ENCODE measurements around the gene SKA3. TPM values are rescaled to one million over a fixed set of nuclear protein-coding genes. Genes with fewer than 3 reads are reported as not detected.

SKA3 gene
- total and polyA plus RNA-seq, 4 donors: 0.50 to 3.2 (median 1.8) TPM

- Histone ChIP-seq H3K9me3 (ENCODE audit: control insufficient read depth in 4 of 4, insufficient read depth in 3 of 4, low read length in 3 of 4) (no peaks in the 10 kb centered on the region), H3K4me3 (no peak overlapping the region), H3K27ac (ENCODE audit: low read depth in 1 of 2, low read length in 1 of 2) (no peak overlapping the region), H3K36me3 (ENCODE audit: control insufficient read depth in 4 of 4, insufficient read depth in 4 of 4, low read length in 4 of 4) (no peaks in the 10 kb centered on the region), H3K27me3 (ENCODE audit: control insufficient read depth in 3 of 3, insufficient read depth in 3 of 3, low read length in 2 of 3) (no peaks in the 10 kb centered on the region), H3K9ac (ENCODE audit: insufficient read depth in 1 of 2, low read length in 2 of 2) (no peak overlapping the region), H3K4me1 (ENCODE audit: control insufficient read depth in 5 of 5, insufficient read depth in 5 of 5, low read length in 5 of 5) (peaks cover 0 to 25% (median 1%) of the 10 kb centered on the region in 5 donors)
- ATAC-seq (ENCODE audit: insufficient read depth, low FRiP score) (no peak), DNase-seq (no peak)
- TF ChIP-seq, protein P1, sequence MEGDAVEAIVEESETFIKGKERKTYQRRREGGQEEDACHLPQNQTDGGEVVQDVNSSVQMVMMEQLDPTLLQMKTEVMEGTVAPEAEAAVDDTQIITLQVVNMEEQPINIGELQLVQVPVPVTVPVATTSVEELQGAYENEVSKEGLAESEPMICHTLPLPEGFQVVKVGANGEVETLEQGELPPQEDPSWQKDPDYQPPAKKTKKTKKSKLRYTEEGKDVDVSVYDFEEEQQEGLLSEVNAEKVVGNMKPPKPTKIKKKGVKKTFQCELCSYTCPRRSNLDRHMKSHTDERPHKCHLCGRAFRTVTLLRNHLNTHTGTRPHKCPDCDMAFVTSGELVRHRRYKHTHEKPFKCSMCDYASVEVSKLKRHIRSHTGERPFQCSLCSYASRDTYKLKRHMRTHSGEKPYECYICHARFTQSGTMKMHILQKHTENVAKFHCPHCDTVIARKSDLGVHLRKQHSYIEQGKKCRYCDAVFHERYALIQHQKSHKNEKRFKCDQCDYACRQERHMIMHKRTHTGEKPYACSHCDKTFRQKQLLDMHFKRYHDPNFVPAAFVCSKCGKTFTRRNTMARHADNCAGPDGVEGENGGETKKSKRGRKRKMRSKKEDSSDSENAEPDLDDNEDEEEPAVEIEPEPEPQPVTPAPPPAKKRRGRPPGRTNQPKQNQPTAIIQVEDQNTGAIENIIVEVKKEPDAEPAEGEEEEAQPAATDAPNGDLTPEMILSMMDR (IDR thresholded peaks at IDR 0.05; ENCODE audit: control extremely low read depth, extremely low read depth): no peak
- WGBS, 2 donors: 92 to 95% methylated on average over 5 of the region's 5 CpGs
These were observed 58.2 kb downstream of the SKA3 start for GRCh38 chr13:21118180-21118579.

GRCh38 chr13:21117104-21117809 is 59.1 kb downstream of the SKA3 start:
- H3K9ac ChIP-seq (ENCODE audit: insufficient read depth in 1 of 2, low read length in 2 of 2): no peak overlapping the region
- no peaks in the 10 kb centered on the region for H3K27me3 ChIP-seq (ENCODE audit: control insufficient read depth in 3 of 3, insufficient read depth in 3 of 3, low read length in 2 of 3)
- DNase-seq: no peak
- WGBS, 2 donors: 97 to 99% methylated on average over 1 of the region's 1 CpG
- no peak overlapping the region for H3K4me3 ChIP-seq
- TF ChIP-seq, protein P1 (IDR thresholded peaks at IDR 0.05; ENCODE audit: control extremely low read depth, extremely low read depth): no peak
- H3K4me1 ChIP-seq (ENCODE audit: control insufficient read depth in 5 of 5, insufficient read depth in 5 of 5, low read length in 5 of 5): peaks cover 0 to 25% (median 0%) of the 10 kb centered on the region in 5 donors
- H3K9me3 ChIP-seq (ENCODE audit: control insufficient read depth in 4 of 4, insufficient read depth in 3 of 4, low read length in 3 of 4): no peaks in the 10 kb centered on the region
- H3K27ac ChIP-seq (ENCODE audit: low read depth in 1 of 2, low read length in 1 of 2): no peak overlapping the region
- ATAC-seq (ENCODE audit: insufficient read depth, low FRiP score): no peak
- H3K36me3 ChIP-seq (ENCODE audit: control insufficient read depth in 4 of 4, insufficient read depth in 4 of 4, low read length in 4 of 4): no peaks in the 10 kb centered on the region

- TF ChIP-seq, protein P1 (IDR thresholded peaks at IDR 0.05; ENCODE audit: control extremely low read depth, extremely low read depth): no peak
- no peak for ATAC-seq (ENCODE audit: insufficient read depth, low FRiP score)
- peaks cover 0 to 25% (median 0%) of the 10 kb centered on the region in 5 donors for H3K4me1 ChIP-seq (ENCODE audit: control insufficient read depth in 5 of 5, insufficient read depth in 5 of 5, low read length in 5 of 5)
- H3K9ac ChIP-seq (ENCODE audit: insufficient read depth in 1 of 2, low read length in 2 of 2): no peak overlapping the region
- 92 to 95% methylated on average over 6 of the region's 6 CpGs for WGBS, 2 donors
- H3K27me3 ChIP-seq (ENCODE audit: control insufficient read depth in 3 of 3, insufficient read depth in 3 of 3, low read length in 2 of 3): no peaks in the 10 kb centered on the region
- H3K27ac ChIP-seq (ENCODE audit: low read depth in 1 of 2, low read length in 1 of 2): no peak overlapping the region
- H3K36me3 ChIP-seq (ENCODE audit: control insufficient read depth in 4 of 4, insufficient read depth in 4 of 4, low read length in 4 of 4): no peaks in the 10 kb centered on the region
- no peak for DNase-seq
- no peak overlapping the region for H3K4me3 ChIP-seq
- H3K9me3 ChIP-seq (ENCODE audit: control insufficient read depth in 4 of 4, insufficient read depth in 3 of 4, low read length in 3 of 4): no peaks in the 10 kb centered on the region
These were observed 60.2 kb downstream of the SKA3 start for GRCh38 chr13:21116141-21116540.

Measured in lung (tissue), 12 donors.